GM12878 (cell line): ENCODE results near the gene LIN37.

Experiments used
- BCL11A ChIP-seq: IDR thresholded peaks from 2 replicates; pipeline ENCODE4 v1.6.1; 2011; ENCODE audit warnings: low read depth, low read length
- CTCF ChIP-seq, 3 experiments: IDR thresholded peaks in 2 of 3; conservative IDR thresholded peaks in 1 of 3; 2 replicates each; pipeline ENCODE4 v1.5.1; 2011; ENCODE audit warnings: low read depth in 3 of 3, low read length in 3 of 3, mild to moderate bottlenecking in 3 of 3, control low read depth in 2 of 3, moderate library complexity in 2 of 3, inconsistent platforms in 1 of 3, mixed read lengths in 1 of 3; ENCODE audit not compliant: control insufficient read depth in 2 of 3, insufficient read depth in 1 of 3; ENCODE audit errors: extremely low read depth in 1 of 3
- MTA3 ChIP-seq: IDR thresholded peaks from 2 replicates; pipeline ENCODE4 v1.6.1; 2012; ENCODE audit warnings: low read length, inconsistent platforms, borderline replicate concordance
- POLR2AphosphoS5 ChIP-seq: IDR thresholded peaks from 2 replicates; pipeline ENCODE4 v1.6.1; 2011; ENCODE audit warnings: mild to moderate bottlenecking, low read length, inconsistent platforms
- SMC3 ChIP-seq: IDR thresholded peaks from 2 replicates; pipeline ENCODE4 v1.6.1; 2011; ENCODE audit warnings: low read length, improper control_type of control experiment, borderline replicate concordance
- TCF12 ChIP-seq: IDR thresholded peaks from 2 replicates; pipeline ENCODE4 v1.6.1; 2011; ENCODE audit warnings: low read depth, mild to moderate bottlenecking, low read length
- ZNF274 ChIP-seq: IDR thresholded peaks from one replicate; pipeline ENCODE4 v1.8.0; 2011; ENCODE audit not compliant: insufficient read length, insufficient read depth
- ZNF592 ChIP-seq: fragments of 450-650 bp; IDR thresholded peaks from 2 replicates; pipeline ENCODE4 v1.6.1; 2017; ENCODE audit warnings: mild to moderate bottlenecking, moderate library complexity
- ZNF622 ChIP-seq: fragments of 450-650 bp; IDR thresholded peaks from 2 replicates; pipeline ENCODE4 v1.6.1; 2017; ENCODE audit warnings: mild to moderate bottlenecking, inconsistent platforms
- TF ChIP-seq, protein P1 (sequence below): IDR thresholded peaks from 2 replicates; pipeline ENCODE4 v1.6.1; 2012; ENCODE audit warnings: mild to moderate bottlenecking, low read depth, low read length
- TF ChIP-seq, protein P2 (sequence below): fragments of 450-650 bp; IDR thresholded peaks from 2 replicates; pipeline ENCODE4 v1.6.1; 2017; ENCODE audit warnings: mild to moderate bottlenecking

- TF ChIP-seq, protein P1, sequence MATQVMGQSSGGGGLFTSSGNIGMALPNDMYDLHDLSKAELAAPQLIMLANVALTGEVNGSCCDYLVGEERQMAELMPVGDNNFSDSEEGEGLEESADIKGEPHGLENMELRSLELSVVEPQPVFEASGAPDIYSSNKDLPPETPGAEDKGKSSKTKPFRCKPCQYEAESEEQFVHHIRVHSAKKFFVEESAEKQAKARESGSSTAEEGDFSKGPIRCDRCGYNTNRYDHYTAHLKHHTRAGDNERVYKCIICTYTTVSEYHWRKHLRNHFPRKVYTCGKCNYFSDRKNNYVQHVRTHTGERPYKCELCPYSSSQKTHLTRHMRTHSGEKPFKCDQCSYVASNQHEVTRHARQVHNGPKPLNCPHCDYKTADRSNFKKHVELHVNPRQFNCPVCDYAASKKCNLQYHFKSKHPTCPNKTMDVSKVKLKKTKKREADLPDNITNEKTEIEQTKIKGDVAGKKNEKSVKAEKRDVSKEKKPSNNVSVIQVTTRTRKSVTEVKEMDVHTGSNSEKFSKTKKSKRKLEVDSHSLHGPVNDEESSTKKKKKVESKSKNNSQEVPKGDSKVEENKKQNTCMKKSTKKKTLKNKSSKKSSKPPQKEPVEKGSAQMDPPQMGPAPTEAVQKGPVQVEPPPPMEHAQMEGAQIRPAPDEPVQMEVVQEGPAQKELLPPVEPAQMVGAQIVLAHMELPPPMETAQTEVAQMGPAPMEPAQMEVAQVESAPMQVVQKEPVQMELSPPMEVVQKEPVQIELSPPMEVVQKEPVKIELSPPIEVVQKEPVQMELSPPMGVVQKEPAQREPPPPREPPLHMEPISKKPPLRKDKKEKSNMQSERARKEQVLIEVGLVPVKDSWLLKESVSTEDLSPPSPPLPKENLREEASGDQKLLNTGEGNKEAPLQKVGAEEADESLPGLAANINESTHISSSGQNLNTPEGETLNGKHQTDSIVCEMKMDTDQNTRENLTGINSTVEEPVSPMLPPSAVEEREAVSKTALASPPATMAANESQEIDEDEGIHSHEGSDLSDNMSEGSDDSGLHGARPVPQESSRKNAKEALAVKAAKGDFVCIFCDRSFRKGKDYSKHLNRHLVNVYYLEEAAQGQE = no peak
- TF ChIP-seq, protein P2, sequence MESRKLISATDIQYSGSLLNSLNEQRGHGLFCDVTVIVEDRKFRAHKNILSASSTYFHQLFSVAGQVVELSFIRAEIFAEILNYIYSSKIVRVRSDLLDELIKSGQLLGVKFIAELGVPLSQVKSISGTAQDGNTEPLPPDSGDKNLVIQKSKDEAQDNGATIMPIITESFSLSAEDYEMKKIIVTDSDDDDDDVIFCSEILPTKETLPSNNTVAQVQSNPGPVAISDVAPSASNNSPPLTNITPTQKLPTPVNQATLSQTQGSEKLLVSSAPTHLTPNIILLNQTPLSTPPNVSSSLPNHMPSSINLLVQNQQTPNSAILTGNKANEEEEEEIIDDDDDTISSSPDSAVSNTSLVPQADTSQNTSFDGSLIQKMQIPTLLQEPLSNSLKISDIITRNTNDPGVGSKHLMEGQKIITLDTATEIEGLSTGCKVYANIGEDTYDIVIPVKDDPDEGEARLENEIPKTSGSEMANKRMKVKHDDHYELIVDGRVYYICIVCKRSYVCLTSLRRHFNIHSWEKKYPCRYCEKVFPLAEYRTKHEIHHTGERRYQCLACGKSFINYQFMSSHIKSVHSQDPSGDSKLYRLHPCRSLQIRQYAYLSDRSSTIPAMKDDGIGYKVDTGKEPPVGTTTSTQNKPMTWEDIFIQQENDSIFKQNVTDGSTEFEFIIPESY = no peak
- TF ChIP-seq ZNF622 (no peak), CTCF (IDR thresholded peaks at IDR 0.05 in 2 of 3, conservative IDR thresholded peaks at IDR 0.05 in 1 of 3; ENCODE audit: control insufficient read depth in 2 of 3, extremely low read depth in 1 of 3, insufficient read depth in 1 of 3, low read depth in 3 of 3, low read length in 3 of 3) (no peak), ZNF274 (no peak), TCF12 (no peak), BCL11A (no peak), POLR2AphosphoS5 (no peak), SMC3 (no peak), ZNF592 (no peak), MTA3 (no peak; the same call in 1 of the 2 replicates)
These were observed 7.2 kb upstream of the LIN37 start for GRCh38 chr19:35741203-35741515.
